Heart left ventricle (tissue), 13 donors: ENCODE results near the gene ACOXL.

Source experiments
- POLR2A ChIP-seq, 2 donors: fragments of 450-650 bp; IDR thresholded peaks; one replicate each; pipeline ENCODE4 v1.6.1; 2017; ENCODE audit warnings: antibody characterized with exemption in 2 of 2, mild to moderate bottlenecking in 2 of 2, moderate library complexity in 2 of 2
- TF ChIP-seq, protein P1 (sequence below), 12 donors: fragments of 200-600 bp; sonication (generic) in 4 of 12; IDR thresholded peaks; one replicate each; pipeline versions ENCODE4 v1.5.0 to v1.8.0; 2018 to 2022; ENCODE audit warnings: antibody characterized with exemption in 12 of 12, mild to moderate bottlenecking in 5 of 12
- donor health status: ischemic (EF 13 %, LVEDD 7.1; RV severe dilation, severe dysfunction).
- donor health status: DM: no; HTN: yes; CAD: no.
- donor health status: DM: no; HTN: no; CAD: no.
- donor health status: ischemic (EF 25% LVEDD 6.9; RV normal size, moderate dysfunction).
- donor health status: ischemic (EF 25% LVEDD 5.7; RV mildly dilated, moderate dysfunction).
- donor health status: ischemic (EF 35%, LVEDD 5.7; RV mildly dilated, moderate dysfunction).
- donor health status: nonischemic (EF 11% LVEDD 7.7; RV severe dilation, severe dysfunction).
- donor health status: DM: yes; HTN: yes; CAD: no.
- donor health status: PGD.
- donor health status: ischemic (EF 29% LVEDD 5.4; RV normal size, mild dysfunction).
- donor health status: nonischemic (EF 23%, LVEDD 6.1; RV moderate dilation, normal function).

DNA sequence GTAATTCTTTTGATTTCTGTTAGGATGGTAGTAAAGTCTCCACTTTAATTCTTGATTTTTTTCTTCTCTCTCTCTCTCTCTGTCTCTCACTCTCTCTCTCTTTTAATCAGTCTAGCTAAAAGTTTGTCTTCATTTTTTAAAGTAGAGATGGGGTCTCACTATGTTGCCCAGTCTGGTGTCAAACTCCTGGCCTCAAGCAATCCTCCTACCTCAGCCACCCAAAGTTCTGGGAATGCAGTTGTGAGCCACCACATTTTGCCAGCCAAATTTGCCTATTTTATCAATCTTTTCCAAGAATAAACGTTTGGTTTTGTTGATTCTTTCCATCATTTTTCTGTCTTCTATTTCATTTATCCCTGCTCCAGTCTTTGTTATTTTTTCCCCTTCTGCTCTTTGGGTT, 23.9 kb upstream of the ACOXL start:
- TF ChIP-seq, protein P1, sequence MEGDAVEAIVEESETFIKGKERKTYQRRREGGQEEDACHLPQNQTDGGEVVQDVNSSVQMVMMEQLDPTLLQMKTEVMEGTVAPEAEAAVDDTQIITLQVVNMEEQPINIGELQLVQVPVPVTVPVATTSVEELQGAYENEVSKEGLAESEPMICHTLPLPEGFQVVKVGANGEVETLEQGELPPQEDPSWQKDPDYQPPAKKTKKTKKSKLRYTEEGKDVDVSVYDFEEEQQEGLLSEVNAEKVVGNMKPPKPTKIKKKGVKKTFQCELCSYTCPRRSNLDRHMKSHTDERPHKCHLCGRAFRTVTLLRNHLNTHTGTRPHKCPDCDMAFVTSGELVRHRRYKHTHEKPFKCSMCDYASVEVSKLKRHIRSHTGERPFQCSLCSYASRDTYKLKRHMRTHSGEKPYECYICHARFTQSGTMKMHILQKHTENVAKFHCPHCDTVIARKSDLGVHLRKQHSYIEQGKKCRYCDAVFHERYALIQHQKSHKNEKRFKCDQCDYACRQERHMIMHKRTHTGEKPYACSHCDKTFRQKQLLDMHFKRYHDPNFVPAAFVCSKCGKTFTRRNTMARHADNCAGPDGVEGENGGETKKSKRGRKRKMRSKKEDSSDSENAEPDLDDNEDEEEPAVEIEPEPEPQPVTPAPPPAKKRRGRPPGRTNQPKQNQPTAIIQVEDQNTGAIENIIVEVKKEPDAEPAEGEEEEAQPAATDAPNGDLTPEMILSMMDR (IDR thresholded peaks at IDR 0.05) = no peak
- TF ChIP-seq POLR2A (IDR thresholded peaks at IDR 0.05) = no peak
